Neutrophil (primary cell): ENCODE results near the gene LRG1.

Experiments
- H3K27ac ChIP-seq: fragments of 200-600 bp; sonication (generic); 2 replicates; pipeline ENCODE4 v1.5.1; 2016; ENCODE audit warnings: mild to moderate bottlenecking, moderate library complexity
- H3K27me3 ChIP-seq: fragments of 200-600 bp; sonication (generic); 2 replicates; pipeline ENCODE4 v1.6.0; 2016; ENCODE audit warnings: mild to moderate bottlenecking
- H3K36me3 ChIP-seq: fragments of 200-600 bp; sonication (generic); 2 replicates; pipeline ENCODE4 v1.5.1; 2017
- H3K4me1 ChIP-seq, 2 experiments: fragments of 200-600 bp in 1 of 2; sonication (generic) in 1 of 2; 1 replicate in 1 of 2; 2 replicates in 1 of 2; pipeline versions ENCODE4 v1.5.1 to v1.6.1; 2013 to 2016; ENCODE audit warnings: low read depth in 1 of 2, low read length in 1 of 2, mild to moderate bottlenecking in 1 of 2, moderate library complexity in 1 of 2; ENCODE audit not compliant: control insufficient read depth in 1 of 2, insufficient read depth in 1 of 2
- H3K4me3 ChIP-seq, 2 experiments: fragments of 200-600 bp in 1 of 2; sonication (generic) in 1 of 2; 1 replicate in 1 of 2; 2 replicates in 1 of 2; pipeline ENCODE4 v1.5.1; 2013 to 2016; ENCODE audit warnings: low read depth in 1 of 2, low read length in 1 of 2, mild to moderate bottlenecking in 1 of 2, moderate library complexity in 1 of 2
- H3K9me3 ChIP-seq: fragments of 200-600 bp; sonication (generic); 2 replicates; pipeline ENCODE4 v1.5.1; 2016
- CTCF ChIP-seq: fragments of 200-600 bp; sonication (generic); IDR thresholded peaks from 2 replicates; pipeline ENCODE4 v1.5.1; 2016; ENCODE audit warnings: antibody characterized with exemption

Gene LRG1

GRCh38 chr19:4580961-4581665, 41.3 kb upstream of the LRG1 start:
- Histone ChIP-seq H3K27ac (no peak overlapping the region), H3K4me1 (no peaks in the 10 kb centered on the region), H3K9me3 (no peaks in the 10 kb centered on the region), H3K27me3 (peaks cover 100% of the 10 kb centered on the region), H3K36me3 (no peaks in the 10 kb centered on the region), H3K4me3 (no peak overlapping the region)
- no peak for TF ChIP-seq CTCF

DNA sequence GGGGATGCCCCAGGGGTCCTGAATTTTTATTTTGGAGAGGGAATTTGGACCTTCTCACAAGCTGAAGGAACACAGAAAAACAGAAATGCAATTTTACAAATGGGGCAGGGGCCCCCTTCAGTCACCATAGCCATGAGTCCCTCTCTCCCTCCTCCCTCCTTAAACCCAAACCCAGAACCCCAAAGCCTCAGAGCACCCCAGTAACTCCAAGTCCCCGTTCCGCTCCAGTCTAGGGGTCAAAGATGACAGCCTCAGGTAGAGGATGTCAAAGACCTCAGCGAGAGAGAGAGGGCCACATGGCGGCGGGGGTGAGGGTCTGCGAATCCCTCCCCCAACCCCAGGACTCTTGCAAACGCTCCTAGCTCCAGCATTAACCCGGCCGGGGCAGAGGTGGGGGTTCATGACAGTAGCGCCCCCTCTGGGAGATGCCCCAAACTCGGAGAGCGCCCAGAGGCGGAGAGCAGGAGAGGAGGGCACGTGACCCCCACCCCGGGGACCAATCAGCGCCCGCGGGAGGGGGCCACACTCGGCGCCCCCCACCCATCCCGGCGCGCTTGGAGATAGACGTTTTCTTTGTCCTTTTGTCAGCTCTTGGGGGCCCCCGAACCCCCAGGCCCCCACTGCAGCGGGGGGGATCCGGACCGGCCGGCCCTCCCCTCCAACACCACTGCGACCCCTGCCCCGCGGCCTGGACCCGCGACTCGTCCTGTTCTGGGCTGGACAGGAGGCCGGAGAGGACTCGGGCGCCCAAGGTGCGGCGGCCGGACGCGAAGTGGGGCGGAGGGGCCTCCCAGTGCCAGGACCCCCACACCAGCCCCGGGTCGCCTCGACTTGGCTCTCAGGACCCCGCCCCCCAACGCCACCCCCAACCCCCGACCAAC, 40.4 kb upstream of the LRG1 start:
- TF ChIP-seq CTCF: no peak
- Histone ChIP-seq H3K36me3 (no peaks in the 10 kb centered on the region), H3K27me3 (peaks cover 100% of the 10 kb centered on the region), H3K4me3 (no peak overlapping the region), H3K4me1 (no peaks in the 10 kb centered on the region), H3K9me3 (no peaks in the 10 kb centered on the region), H3K27ac (no peak overlapping the region)

GRCh38 chr19:4579389-4579788, 39.6 kb upstream of the LRG1 start:
- no peaks in the 10 kb centered on the region for H3K9me3 ChIP-seq
- no peak for TF ChIP-seq CTCF
- peaks cover 100% of the 10 kb centered on the region for H3K27me3 ChIP-seq
- H3K4me3 ChIP-seq: no peak overlapping the region
- H3K4me1 ChIP-seq: no peaks in the 10 kb centered on the region
- H3K27ac ChIP-seq: no peak overlapping the region
- H3K36me3 ChIP-seq: no peaks in the 10 kb centered on the region

DNA sequence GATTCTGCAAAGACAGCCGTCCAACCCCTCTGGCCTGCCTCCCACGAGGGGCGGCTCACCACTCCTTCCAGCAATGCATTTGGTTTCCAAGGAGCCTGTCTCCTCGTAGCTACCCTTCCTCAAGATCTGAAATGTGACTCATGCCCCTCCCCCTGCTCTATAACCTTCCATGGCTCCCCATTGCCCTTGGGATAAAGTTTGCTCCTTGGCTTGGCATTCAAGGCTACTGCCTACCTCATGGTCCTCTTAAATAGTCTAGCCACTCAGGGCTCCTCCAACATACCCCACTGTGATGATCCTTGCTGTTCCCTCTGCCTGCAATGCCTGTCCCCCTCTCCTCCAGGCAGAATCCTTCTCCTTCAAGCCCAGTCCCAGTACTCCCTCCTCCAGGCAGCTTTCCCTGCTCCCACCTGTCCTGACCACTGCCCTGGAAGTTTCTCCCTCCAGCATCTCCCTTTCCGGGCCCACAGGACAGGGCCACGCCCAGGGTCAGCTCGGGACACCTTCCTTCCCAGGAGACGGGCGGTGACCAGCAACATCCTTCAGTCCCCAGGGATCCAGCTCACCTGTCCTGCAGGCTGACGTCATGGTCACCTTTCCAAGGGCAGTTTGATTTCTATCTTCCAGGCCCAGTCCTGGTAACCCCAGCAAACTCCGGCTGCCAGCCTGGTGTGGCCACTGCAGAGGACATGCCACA, 38.9 kb upstream of the LRG1 start:
- Histone ChIP-seq H3K9me3 (no peaks in the 10 kb centered on the region), H3K4me3 (no peak overlapping the region), H3K4me1 (no peaks in the 10 kb centered on the region), H3K36me3 (no peaks in the 10 kb centered on the region), H3K27me3 (peaks cover 100% of the 10 kb centered on the region), H3K27ac (no peak overlapping the region)
- no peak for TF ChIP-seq CTCF

GRCh38 chr19:4577020-4577782, 37.4 kb upstream of the LRG1 start:
- Histone ChIP-seq H3K27ac (no peak overlapping the region), H3K36me3 (no peaks in the 10 kb centered on the region), H3K4me1 (no peaks in the 10 kb centered on the region), H3K4me3 (no peak overlapping the region), H3K9me3 (no peaks in the 10 kb centered on the region), H3K27me3 (peaks cover 91% of the 10 kb centered on the region)
- TF ChIP-seq CTCF: no peak
